ENCODE results near the gene OPCML. TPM values are rescaled to one million over a fixed set of nuclear protein-coding genes. Genes with fewer than 3 reads are reported as not detected.

The OPCML gene
- total RNA-seq, 1 donor from 2014 or later, result 0.61 TPM

DNA sequence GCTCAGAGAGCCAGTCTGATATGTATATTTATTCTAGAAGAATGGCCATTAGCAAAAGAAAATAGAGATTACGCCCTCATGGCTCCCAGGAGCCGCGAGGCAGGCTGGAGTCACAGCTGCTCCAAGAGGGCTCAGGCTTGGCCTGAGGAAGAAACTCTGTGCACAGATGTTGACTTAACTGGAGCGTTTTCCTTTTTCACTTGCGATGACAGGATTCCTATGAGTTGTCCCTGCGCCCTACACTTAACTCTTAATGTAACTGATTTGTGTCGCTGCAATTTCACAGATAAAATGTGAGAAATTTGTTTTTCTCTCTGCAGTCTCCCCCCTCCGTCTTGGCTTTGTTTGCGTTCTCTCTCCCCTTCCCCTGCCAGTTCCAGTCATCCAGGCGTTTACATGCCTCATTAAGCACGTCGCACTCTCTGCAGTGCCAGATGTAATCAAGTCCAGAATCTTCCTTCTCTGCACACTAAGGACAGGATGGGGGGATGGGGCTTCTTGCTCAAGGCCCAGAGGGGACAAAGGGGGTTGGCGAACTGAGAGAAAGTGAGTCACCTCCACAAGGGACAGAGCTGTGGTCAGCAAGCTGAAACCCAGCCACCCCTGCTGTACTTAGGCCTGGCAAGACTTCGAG is 1101.8 kb downstream of the OPCML start:
- TF ChIP-seq, protein P1, sequence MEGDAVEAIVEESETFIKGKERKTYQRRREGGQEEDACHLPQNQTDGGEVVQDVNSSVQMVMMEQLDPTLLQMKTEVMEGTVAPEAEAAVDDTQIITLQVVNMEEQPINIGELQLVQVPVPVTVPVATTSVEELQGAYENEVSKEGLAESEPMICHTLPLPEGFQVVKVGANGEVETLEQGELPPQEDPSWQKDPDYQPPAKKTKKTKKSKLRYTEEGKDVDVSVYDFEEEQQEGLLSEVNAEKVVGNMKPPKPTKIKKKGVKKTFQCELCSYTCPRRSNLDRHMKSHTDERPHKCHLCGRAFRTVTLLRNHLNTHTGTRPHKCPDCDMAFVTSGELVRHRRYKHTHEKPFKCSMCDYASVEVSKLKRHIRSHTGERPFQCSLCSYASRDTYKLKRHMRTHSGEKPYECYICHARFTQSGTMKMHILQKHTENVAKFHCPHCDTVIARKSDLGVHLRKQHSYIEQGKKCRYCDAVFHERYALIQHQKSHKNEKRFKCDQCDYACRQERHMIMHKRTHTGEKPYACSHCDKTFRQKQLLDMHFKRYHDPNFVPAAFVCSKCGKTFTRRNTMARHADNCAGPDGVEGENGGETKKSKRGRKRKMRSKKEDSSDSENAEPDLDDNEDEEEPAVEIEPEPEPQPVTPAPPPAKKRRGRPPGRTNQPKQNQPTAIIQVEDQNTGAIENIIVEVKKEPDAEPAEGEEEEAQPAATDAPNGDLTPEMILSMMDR (IDR thresholded peaks at IDR 0.05; ENCODE audit: partially characterized antibody, unreplicated experiment), result no peak
- Mint-ChIP-seq H3K4me3 (ENCODE audit: unreplicated experiment) (peak overlapping the region; percentile 5), H3K4me1 (ENCODE audit: low read depth, unreplicated experiment) (peaks cover 14% of the 10 kb centered on the region), H3K36me3 (ENCODE audit: unreplicated experiment) (no peaks in the 10 kb centered on the region), H3K9me3 (ENCODE audit: unreplicated experiment) (peaks cover 2% of the 10 kb centered on the region), H3K27ac (ENCODE audit: unreplicated experiment) (peak overlapping the region; percentile 57), H3K27me3 (ENCODE audit: unreplicated experiment) (peaks cover 3% of the 10 kb centered on the region)
- DNase-seq, result no peak

GRCh38 chr11:132429685-132430084 is 1102.6 kb downstream of the OPCML start:
- H3K36me3 Mint-ChIP-seq (ENCODE audit: unreplicated experiment), result no peaks in the 10 kb centered on the region
- no peak overlapping the region for H3K4me3 Mint-ChIP-seq (ENCODE audit: unreplicated experiment)
- H3K27me3 Mint-ChIP-seq (ENCODE audit: unreplicated experiment), result peaks cover 3% of the 10 kb centered on the region
- TF ChIP-seq, protein P1 (IDR thresholded peaks at IDR 0.05; ENCODE audit: partially characterized antibody, unreplicated experiment), result no peak
- DNase-seq, result no peak
- H3K27ac Mint-ChIP-seq (ENCODE audit: unreplicated experiment), result no peak overlapping the region
- peaks cover 14% of the 10 kb centered on the region for H3K4me1 Mint-ChIP-seq (ENCODE audit: low read depth, unreplicated experiment)
- H3K9me3 Mint-ChIP-seq (ENCODE audit: unreplicated experiment), result peaks cover 2% of the 10 kb centered on the region

GRCh38 chr11:132427611-132428010 is 1104.7 kb downstream of the OPCML start:
- no peak overlapping the region for H3K4me3 Mint-ChIP-seq (ENCODE audit: unreplicated experiment)
- no peak for DNase-seq
- peaks cover 2% of the 10 kb centered on the region for H3K9me3 Mint-ChIP-seq (ENCODE audit: unreplicated experiment)
- H3K27me3 Mint-ChIP-seq (ENCODE audit: unreplicated experiment), result peaks cover 3% of the 10 kb centered on the region
- TF ChIP-seq, protein P1 (IDR thresholded peaks at IDR 0.05; ENCODE audit: partially characterized antibody, unreplicated experiment), result no peak
- peaks cover 14% of the 10 kb centered on the region for H3K4me1 Mint-ChIP-seq (ENCODE audit: low read depth, unreplicated experiment)
- no peaks in the 10 kb centered on the region for H3K36me3 Mint-ChIP-seq (ENCODE audit: unreplicated experiment)
- H3K27ac Mint-ChIP-seq (ENCODE audit: unreplicated experiment), result no peak overlapping the region

DNA sequence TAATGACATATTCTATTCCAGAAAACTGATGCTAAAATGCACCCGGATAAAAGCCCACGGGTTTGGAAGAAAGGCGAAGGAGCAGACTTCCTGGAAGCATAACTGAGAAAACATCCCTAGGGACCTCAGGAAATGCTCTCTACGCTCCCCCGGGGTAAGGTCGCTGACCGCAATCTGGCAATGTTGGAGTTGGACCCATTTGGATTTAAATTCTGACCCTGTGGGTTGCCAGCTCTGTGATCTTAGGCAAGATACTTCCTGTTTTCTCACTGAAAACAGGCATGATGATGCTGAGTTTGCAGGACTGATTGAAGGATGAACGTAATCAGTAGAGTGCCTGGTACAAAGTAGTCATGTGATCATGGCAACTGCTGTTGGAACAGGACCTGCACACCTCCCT is 1107.9 kb downstream of the OPCML start:
- Mint-ChIP-seq H3K36me3 (ENCODE audit: unreplicated experiment) (no peaks in the 10 kb centered on the region), H3K27ac (ENCODE audit: unreplicated experiment) (no peak overlapping the region), H3K27me3 (ENCODE audit: unreplicated experiment) (peaks cover 3% of the 10 kb centered on the region), H3K4me3 (ENCODE audit: unreplicated experiment) (no peak overlapping the region), H3K9me3 (ENCODE audit: unreplicated experiment) (peaks cover 2% of the 10 kb centered on the region), H3K4me1 (ENCODE audit: low read depth, unreplicated experiment) (peaks cover 7% of the 10 kb centered on the region)
- TF ChIP-seq, protein P1 (IDR thresholded peaks at IDR 0.05; ENCODE audit: partially characterized antibody, unreplicated experiment), result no peak
- DNase-seq, result no peak

GRCh38 chr11:132423266-132423665 is 1109.0 kb downstream of the OPCML start:
- H3K4me1 Mint-ChIP-seq (ENCODE audit: low read depth, unreplicated experiment), result peaks cover 5% of the 10 kb centered on the region
- peaks cover 2% of the 10 kb centered on the region for H3K9me3 Mint-ChIP-seq (ENCODE audit: unreplicated experiment)
- DNase-seq, result no peak
- TF ChIP-seq, protein P1 (IDR thresholded peaks at IDR 0.05; ENCODE audit: partially characterized antibody, unreplicated experiment), result no peak
- H3K36me3 Mint-ChIP-seq (ENCODE audit: unreplicated experiment), result no peaks in the 10 kb centered on the region
- peaks cover 3% of the 10 kb centered on the region for H3K27me3 Mint-ChIP-seq (ENCODE audit: unreplicated experiment)
- H3K27ac Mint-ChIP-seq (ENCODE audit: unreplicated experiment), result no peak overlapping the region
- H3K4me3 Mint-ChIP-seq (ENCODE audit: unreplicated experiment), result no peak overlapping the region
